Caco-2 (cell line): Measurements from ENCODE around the gene TARS3. TPM values are rescaled to one million over a fixed set of nuclear protein-coding genes. Genes with fewer than 3 reads are reported as not detected.

Experiments used
- BruUV-seq: library from RNA; stranded (reverse); fragments of 400-500 nt; replicated peaks from 2 replicates; lab custom pipeline; 2021; lab: Mats Ljungman, UMichigan
- CTCF ChIA-PET: fragments of 300-600 bp; sonication (Branson Sonifier 250); formaldehyde crosslinking; loops from one replicate; lab custom pipeline; 2022; ENCODE audit warnings: antibody characterized with exemption; lab: Charles Lee
- POLR2A ChIA-PET: fragments of 300-600 bp; sonication (Branson Sonifier 250); formaldehyde crosslinking; loops from one replicate; lab custom pipeline; 2022; ENCODE audit warnings: antibody characterized with exemption; lab: Charles Lee
- DNase-seq, 2 experiments: peaks; one replicate each; pipeline versions ENCODE4 v3.0.0 to v3.0.0-alpha.2; 2020 to 2022
- H3K27me3 ChIP-seq: replicated peaks from 2 replicates; pipeline ENCODE4 v1.6.0; 2011; ENCODE audit warnings: low read length; ENCODE audit not compliant: control insufficient read depth, insufficient read depth
- H3K36me3 ChIP-seq: 2 replicates; pipeline ENCODE4 v1.5.1; 2011; ENCODE audit warnings: low read length; ENCODE audit not compliant: control insufficient read depth, insufficient read depth
- H3K4me1 ChIP-seq: fragments of 250-450 bp; sonication (Bioruptor Pico); 2 replicates; pipeline ENCODE4 v1.5.1; 2020; ENCODE audit warnings: mild to moderate bottlenecking
- H3K4me3 ChIP-seq: 2 replicates; pipeline ENCODE4 v1.5.1; 2011; ENCODE audit warnings: low read depth, mild to moderate bottlenecking, control low read depth, low read length
- H3K9me3 ChIP-seq: fragments of 250-450 bp; sonication (Bioruptor Pico); 2 replicates; pipeline ENCODE4 v1.5.1; 2020; ENCODE audit warnings: mild to moderate bottlenecking, moderate library complexity
- H3K27ac Mint-ChIP-seq: one replicate; pipeline ENCODE4 v1.8.0; 2022; ENCODE audit warnings: mixed read lengths; ENCODE audit not compliant: unreplicated experiment
- H3K27me3 Mint-ChIP-seq: one replicate; pipeline ENCODE4 v1.8.0; 2022; ENCODE audit warnings: mixed read lengths; ENCODE audit not compliant: insufficient read depth, unreplicated experiment
- H3K36me3 Mint-ChIP-seq: one replicate; pipeline ENCODE4 v1.8.0; 2022; ENCODE audit warnings: mild to moderate bottlenecking, mixed read lengths; ENCODE audit not compliant: insufficient read depth, unreplicated experiment
- H3K4me1 Mint-ChIP-seq: one replicate; pipeline ENCODE4 v1.8.0; 2022; ENCODE audit warnings: low read depth, mixed read lengths; ENCODE audit not compliant: unreplicated experiment
- H3K4me3 Mint-ChIP-seq: one replicate; pipeline ENCODE4 v1.8.0; 2022; ENCODE audit warnings: mild to moderate bottlenecking, moderate library complexity, mixed read lengths; ENCODE audit not compliant: unreplicated experiment
- H3K9me3 Mint-ChIP-seq: one replicate; pipeline ENCODE4 v1.8.0; 2022; ENCODE audit warnings: mixed read lengths; ENCODE audit not compliant: unreplicated experiment
- intact Hi-C: fragments of 100-400 bp; cut with micrococcal nuclease; formaldehyde crosslinking; loops from one replicate; pipeline ENCODE4 v1.10.0; 2022; ENCODE audit not compliant: unreplicated experiment
- total RNA-seq: library from RNA; stranded (reverse); gene quantifications from 2 replicates; pipeline ENCODE4 v1.2.3, GENCODE V29; 2022
- TF ChIP-seq, protein P1 (sequence below), 2 experiments: fragments of 200-600 bp in 1 of 2; IDR thresholded peaks; 1 replicate in 1 of 2; 2 replicates in 1 of 2; pipeline versions ENCODE4 v1.5.1 to v1.8.0; 2011 to 2022; ENCODE audit warnings: antibody characterized with exemption in 1 of 2, control low read depth in 1 of 2, inconsistent platforms in 1 of 2, low read depth in 1 of 2, low read length in 1 of 2, mild to moderate bottlenecking in 1 of 2, moderate library complexity in 1 of 2; ENCODE audit not compliant: insufficient read depth in 1 of 2, severe bottlenecking in 1 of 2, unreplicated experiment in 1 of 2

The TARS3 gene
- total RNA-seq, 1 experiment from 2014 or later, result 9.8 TPM

- Mint-ChIP-seq H3K4me1 (no peaks in the 10 kb centered on the region), H3K27ac (no peak overlapping the region), H3K27me3 (no peaks in the 10 kb centered on the region), H3K36me3 (no peaks in the 10 kb centered on the region), H3K4me3 (no peak overlapping the region), H3K9me3 (peaks cover 12% of the 10 kb centered on the region)
- no peak for DNase-seq
- TF ChIP-seq, protein P1, sequence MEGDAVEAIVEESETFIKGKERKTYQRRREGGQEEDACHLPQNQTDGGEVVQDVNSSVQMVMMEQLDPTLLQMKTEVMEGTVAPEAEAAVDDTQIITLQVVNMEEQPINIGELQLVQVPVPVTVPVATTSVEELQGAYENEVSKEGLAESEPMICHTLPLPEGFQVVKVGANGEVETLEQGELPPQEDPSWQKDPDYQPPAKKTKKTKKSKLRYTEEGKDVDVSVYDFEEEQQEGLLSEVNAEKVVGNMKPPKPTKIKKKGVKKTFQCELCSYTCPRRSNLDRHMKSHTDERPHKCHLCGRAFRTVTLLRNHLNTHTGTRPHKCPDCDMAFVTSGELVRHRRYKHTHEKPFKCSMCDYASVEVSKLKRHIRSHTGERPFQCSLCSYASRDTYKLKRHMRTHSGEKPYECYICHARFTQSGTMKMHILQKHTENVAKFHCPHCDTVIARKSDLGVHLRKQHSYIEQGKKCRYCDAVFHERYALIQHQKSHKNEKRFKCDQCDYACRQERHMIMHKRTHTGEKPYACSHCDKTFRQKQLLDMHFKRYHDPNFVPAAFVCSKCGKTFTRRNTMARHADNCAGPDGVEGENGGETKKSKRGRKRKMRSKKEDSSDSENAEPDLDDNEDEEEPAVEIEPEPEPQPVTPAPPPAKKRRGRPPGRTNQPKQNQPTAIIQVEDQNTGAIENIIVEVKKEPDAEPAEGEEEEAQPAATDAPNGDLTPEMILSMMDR (IDR thresholded peaks at IDR 0.05; ENCODE audit: insufficient read depth in 1 of 2, low read depth in 1 of 2, low read length in 1 of 2, severe bottlenecking in 1 of 2, unreplicated experiment in 1 of 2), result no peak
- H3K9me3 ChIP-seq, result no peaks in the 10 kb centered on the region
- no peak overlapping the region for H3K4me3 ChIP-seq
- POLR2A ChIA-PET, result no interaction called here
- no peaks in the 10 kb centered on the region for H3K4me1 ChIP-seq
- intact Hi-C loops, result no loop called here
- CTCF ChIA-PET, result no interaction called here
- H3K36me3 ChIP-seq, result no peaks in the 10 kb centered on the region
- H3K27me3 ChIP-seq, result no peaks in the 10 kb centered on the region
- BruUV-seq, result no TSS peak
These were observed 100.6 kb downstream of the TARS3 start for GRCh38 chr15:101623367-101624304.

DNA sequence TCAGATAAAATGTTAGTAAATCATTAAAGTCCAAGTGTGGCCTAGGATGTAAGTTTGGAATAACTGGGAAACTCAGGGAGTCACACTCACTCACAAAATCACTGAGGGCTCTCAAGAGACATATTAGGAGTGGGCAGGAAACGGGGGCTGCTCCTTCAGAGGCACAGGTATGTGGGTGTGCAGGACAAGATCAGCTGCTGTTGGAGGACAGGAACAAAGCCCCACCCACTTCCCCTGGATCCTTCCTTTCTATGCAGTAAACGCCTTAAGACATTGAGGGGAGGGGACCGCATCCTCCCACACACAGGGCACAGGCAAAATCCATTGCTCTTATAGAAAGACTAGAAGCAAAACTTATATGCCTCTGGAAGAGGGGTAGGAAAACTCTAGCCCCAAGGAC is 102.3 kb downstream of the TARS3 start:
- DNase-seq, result no peak
- Mint-ChIP-seq H3K9me3 (peaks cover 12% of the 10 kb centered on the region), H3K27me3 (no peaks in the 10 kb centered on the region), H3K4me1 (peaks cover under 1% of the 10 kb centered on the region), H3K36me3 (no peaks in the 10 kb centered on the region), H3K27ac (no peak overlapping the region), H3K4me3 (no peak overlapping the region)
- Histone ChIP-seq H3K27me3 (no peaks in the 10 kb centered on the region), H3K4me1 (no peaks in the 10 kb centered on the region), H3K4me3 (no peak overlapping the region), H3K36me3 (no peaks in the 10 kb centered on the region), H3K9me3 (no peaks in the 10 kb centered on the region)
- CTCF ChIA-PET, result no interaction called here
- no TSS peak for BruUV-seq
- intact Hi-C loops, result no loop called here
- POLR2A ChIA-PET, result no interaction called here
- TF ChIP-seq, protein P1 (IDR thresholded peaks at IDR 0.05; ENCODE audit: insufficient read depth in 1 of 2, low read depth in 1 of 2, low read length in 1 of 2, severe bottlenecking in 1 of 2, unreplicated experiment in 1 of 2), result no peak

DNA sequence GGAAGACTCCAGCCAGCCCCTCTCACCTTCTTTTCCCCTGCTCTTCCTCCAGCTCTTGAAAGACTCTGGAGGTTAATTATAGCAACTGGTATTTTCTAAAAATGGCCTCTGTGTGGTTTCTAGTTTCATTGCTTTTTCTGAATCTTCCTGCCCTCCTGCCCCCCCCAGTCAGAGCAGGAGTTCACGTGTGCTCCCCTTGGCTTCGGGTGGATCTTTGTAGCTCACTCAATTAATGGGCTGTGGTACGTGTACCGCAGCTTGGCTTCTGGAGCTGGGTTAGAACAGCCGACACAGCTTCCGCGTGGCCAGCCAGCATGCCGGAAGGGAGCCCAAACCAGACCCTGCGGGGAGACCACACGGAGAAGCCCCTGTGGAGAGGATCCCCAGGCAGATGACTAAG is 103.6 kb downstream of the TARS3 start:
- Histone ChIP-seq H3K27me3 (no peaks in the 10 kb centered on the region), H3K9me3 (no peaks in the 10 kb centered on the region), H3K36me3 (no peaks in the 10 kb centered on the region), H3K4me1 (peaks cover 7% of the 10 kb centered on the region; the same call in 1 of the 2 replicates), H3K4me3 (no peak overlapping the region)
- Mint-ChIP-seq H3K36me3 (peaks cover 4% of the 10 kb centered on the region), H3K27ac (no peak overlapping the region), H3K9me3 (peaks cover 12% of the 10 kb centered on the region), H3K27me3 (no peaks in the 10 kb centered on the region), H3K4me3 (no peak overlapping the region), H3K4me1 (peaks cover 14% of the 10 kb centered on the region)
- intact Hi-C loops, result no loop called here
- TF ChIP-seq, protein P1 (IDR thresholded peaks at IDR 0.05; ENCODE audit: insufficient read depth in 1 of 2, low read depth in 1 of 2, low read length in 1 of 2, severe bottlenecking in 1 of 2, unreplicated experiment in 1 of 2), result no peak
- POLR2A ChIA-PET, result no interaction called here
- no TSS peak for BruUV-seq
- no peak for DNase-seq
- CTCF ChIA-PET, result no interaction called here
